Activated T-cell treated with anti-CD3 and anti-CD28 coated beads, Interleukin-2, amount 50 U/mL, for 72 hours (primary cell): Measurements from ENCODE around the gene RPH3AL. TPM values are rescaled to one million over a fixed set of nuclear protein-coding genes. Genes with fewer than 3 reads are reported as not detected.

Experiments
- ATAC-seq, 2 donors: fragments of 150-1000 bp; cut with Tn5 transposase; replicated peaks in 1 of 2; 2 replicates each; pipeline ENCODE4 v1.10.0; 2021; ENCODE audit warnings: moderate library complexity in 2 of 2, mild to moderate bottlenecking in 1 of 2
- DNase-seq, 2 donors: peaks; one replicate each; pipeline ENCODE4 v3.0.0; 2021 to 2022; ENCODE audit warnings: mixed read lengths in 1 of 2
- H3K27ac Mint-ChIP-seq: one replicate; pipeline ENCODE4 v1.8.0; 2022; ENCODE audit warnings: mild to moderate bottlenecking, moderate library complexity, mixed read lengths
- H3K27me3 Mint-ChIP-seq: one replicate; pipeline ENCODE4 v1.8.0; 2022; ENCODE audit warnings: low read depth, mixed read lengths
- H3K36me3 Mint-ChIP-seq, 2 donors: one replicate each; pipeline ENCODE4 v1.8.0; 2022; ENCODE audit warnings: mixed read lengths in 2 of 2, mild to moderate bottlenecking in 1 of 2; ENCODE audit not compliant: insufficient read depth in 2 of 2
- H3K4me1 Mint-ChIP-seq: one replicate; pipeline ENCODE4 v1.8.0; 2022; ENCODE audit warnings: low read depth, mixed read lengths
- H3K4me3 Mint-ChIP-seq, 2 donors: one replicate each; pipeline ENCODE4 v1.8.0; 2022; ENCODE audit warnings: mild to moderate bottlenecking in 2 of 2, mixed read lengths in 2 of 2, moderate library complexity in 2 of 2
- H3K9me3 Mint-ChIP-seq, 2 donors: one replicate each; pipeline ENCODE4 v1.8.0; 2022; ENCODE audit warnings: mixed read lengths in 2 of 2
- total RNA-seq, 2 donors: library from RNA; stranded (reverse); gene quantifications; one replicate each; pipeline ENCODE4 v1.2.3, GENCODE V29; 2022

Gene RPH3AL
- total RNA-seq, 2 donors from 2014 or later: 3.5 to 7.2 TPM

GRCh38 chr17:333626-334396 is 18.8 kb downstream of the RPH3AL start:
- H3K4me1 Mint-ChIP-seq: peaks cover 66% of the 10 kb centered on the region
- no peaks in the 10 kb centered on the region for H3K36me3 Mint-ChIP-seq
- H3K4me3 Mint-ChIP-seq: peak overlapping the region in 1 of 2 donors; percentile 64
- H3K27ac Mint-ChIP-seq: no peak overlapping the region
- ATAC-seq (peak in 1 of 2 donors; percentile 24), DNase-seq (no peak)
- peaks cover 10% of the 10 kb centered on the region for H3K27me3 Mint-ChIP-seq
- no peaks in the 10 kb centered on the region for H3K9me3 Mint-ChIP-seq

GRCh38 chr17:332558-333322 is 19.9 kb downstream of the RPH3AL start:
- no peak overlapping the region for H3K4me3 Mint-ChIP-seq
- no peak overlapping the region for H3K27ac Mint-ChIP-seq
- H3K4me1 Mint-ChIP-seq: peaks cover 58% of the 10 kb centered on the region
- H3K36me3 Mint-ChIP-seq: no peaks in the 10 kb centered on the region
- H3K27me3 Mint-ChIP-seq: peaks cover 10% of the 10 kb centered on the region
- ATAC-seq (no peak), DNase-seq (no peak)
- H3K9me3 Mint-ChIP-seq: no peaks in the 10 kb centered on the region

DNA sequence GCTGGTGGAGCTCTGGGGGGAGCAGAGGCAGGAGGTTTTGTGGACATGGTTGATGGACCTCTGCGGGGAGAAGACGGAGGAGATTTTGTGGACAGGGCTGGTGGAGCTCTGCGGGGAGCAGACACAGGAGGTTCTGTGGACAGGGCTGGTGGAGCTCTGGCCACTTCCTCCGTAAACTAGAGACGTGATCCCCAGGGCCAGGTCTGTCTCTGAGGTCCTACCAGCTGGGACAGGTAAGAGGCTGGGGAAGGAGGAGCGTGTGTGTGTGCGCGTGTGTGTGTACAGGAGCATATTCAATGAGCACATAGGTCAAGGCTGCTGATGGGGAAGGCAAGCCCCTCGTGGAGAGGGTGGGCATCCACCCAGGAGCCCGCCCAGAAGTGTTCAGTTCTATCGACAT is 20.6 kb downstream of the RPH3AL start:
- no peak for DNase-seq
- peaks cover 58% of the 10 kb centered on the region for H3K4me1 Mint-ChIP-seq

GRCh38 chr17:330993-331701 is 21.5 kb downstream of the RPH3AL start:
- DNase-seq (no peak), ATAC-seq (peak; percentile 18 to 50)
- peaks cover 10% of the 10 kb centered on the region for H3K27me3 Mint-ChIP-seq
- no peaks in the 10 kb centered on the region for H3K36me3 Mint-ChIP-seq
- H3K4me3 Mint-ChIP-seq: peak overlapping the region; percentile 64 to 77
- H3K4me1 Mint-ChIP-seq: peaks cover 54% of the 10 kb centered on the region
- no peaks in the 10 kb centered on the region for H3K9me3 Mint-ChIP-seq
- H3K27ac Mint-ChIP-seq: no peak overlapping the region

More for the DNA sequence above, 20.6 kb downstream of the RPH3AL start:
- Mint-ChIP-seq H3K36me3 (no peaks in the 10 kb centered on the region), H3K9me3 (no peaks in the 10 kb centered on the region), H3K27me3 (peaks cover 10% of the 10 kb centered on the region), H3K4me3 (no peak overlapping the region), H3K27ac (no peak overlapping the region)
- no peak for ATAC-seq

DNA sequence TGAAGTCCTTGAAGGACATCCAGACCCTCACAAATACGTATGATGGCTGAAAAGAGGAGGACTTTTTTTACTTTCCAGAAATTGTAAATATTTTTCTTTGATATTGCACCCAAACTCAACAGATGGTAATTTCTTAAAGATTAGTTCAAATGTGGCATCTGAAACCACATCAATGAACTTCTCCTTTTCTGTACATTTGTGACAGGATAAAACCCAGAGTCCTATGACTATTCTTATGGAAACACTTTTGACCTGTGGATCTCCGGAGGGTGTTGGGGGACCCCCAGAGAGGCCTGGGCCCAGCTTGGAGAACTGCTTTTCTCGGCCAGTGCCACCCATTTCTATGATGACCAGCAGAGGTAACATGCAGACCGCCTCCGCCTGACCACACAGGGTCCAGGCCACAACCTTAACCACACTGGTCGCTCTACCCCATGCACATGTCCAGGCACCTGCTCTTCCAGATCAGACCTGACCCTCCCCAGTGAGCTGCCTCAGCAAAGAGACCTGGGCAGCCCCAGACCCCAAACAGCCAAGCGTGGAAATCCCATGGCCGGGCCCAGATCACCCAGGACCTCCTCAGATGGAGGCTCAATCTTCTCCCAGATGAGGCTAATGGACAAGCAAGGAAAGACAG is 22.7 kb downstream of the RPH3AL start:
- Mint-ChIP-seq H3K9me3 (no peaks in the 10 kb centered on the region), H3K4me1 (peaks cover 47% of the 10 kb centered on the region), H3K4me3 (no peak overlapping the region), H3K27me3 (peaks cover 10% of the 10 kb centered on the region), H3K27ac (no peak overlapping the region), H3K36me3 (no peaks in the 10 kb centered on the region)
- DNase-seq (no peak), ATAC-seq (no peak)

- no peak for ATAC-seq
- no peaks in the 10 kb centered on the region for H3K36me3 Mint-ChIP-seq
- DNase-seq: no peak
- no peak overlapping the region for H3K27ac Mint-ChIP-seq
- H3K27me3 Mint-ChIP-seq: peaks cover 10% of the 10 kb centered on the region
- H3K4me1 Mint-ChIP-seq: peaks cover 31% of the 10 kb centered on the region
- no peaks in the 10 kb centered on the region for H3K9me3 Mint-ChIP-seq
- H3K4me3 Mint-ChIP-seq: no peak overlapping the region
Measured at GRCh38 chr17:327971-328370, 24.6 kb downstream of the RPH3AL start.

DNA sequence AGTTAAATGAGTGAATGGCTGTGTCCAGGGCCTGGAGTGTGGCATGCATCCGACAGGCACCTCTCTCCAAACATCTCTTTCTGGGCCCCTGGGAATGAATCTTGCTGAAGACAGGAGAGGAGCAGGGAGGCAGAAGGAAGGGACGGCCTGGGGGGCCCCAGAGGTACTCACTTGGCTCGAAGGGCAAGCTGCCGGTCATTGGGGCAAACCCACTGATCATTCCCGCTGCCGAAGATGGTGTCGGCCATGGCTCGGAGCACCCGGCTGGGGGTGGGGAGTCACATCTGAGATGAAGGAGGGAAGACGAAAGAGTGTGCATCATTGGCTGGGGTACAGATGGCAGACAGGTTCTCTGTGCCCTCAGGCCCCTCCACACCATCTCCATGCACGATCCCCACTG is 25.3 kb downstream of the RPH3AL start:
- Mint-ChIP-seq H3K9me3 (no peaks in the 10 kb centered on the region), H3K4me3 (no peak overlapping the region), H3K27me3 (peaks cover 10% of the 10 kb centered on the region), H3K36me3 (no peaks in the 10 kb centered on the region), H3K27ac (no peak overlapping the region), H3K4me1 (peaks cover 28% of the 10 kb centered on the region)
- DNase-seq (no peak), ATAC-seq (no peak)

DNA sequence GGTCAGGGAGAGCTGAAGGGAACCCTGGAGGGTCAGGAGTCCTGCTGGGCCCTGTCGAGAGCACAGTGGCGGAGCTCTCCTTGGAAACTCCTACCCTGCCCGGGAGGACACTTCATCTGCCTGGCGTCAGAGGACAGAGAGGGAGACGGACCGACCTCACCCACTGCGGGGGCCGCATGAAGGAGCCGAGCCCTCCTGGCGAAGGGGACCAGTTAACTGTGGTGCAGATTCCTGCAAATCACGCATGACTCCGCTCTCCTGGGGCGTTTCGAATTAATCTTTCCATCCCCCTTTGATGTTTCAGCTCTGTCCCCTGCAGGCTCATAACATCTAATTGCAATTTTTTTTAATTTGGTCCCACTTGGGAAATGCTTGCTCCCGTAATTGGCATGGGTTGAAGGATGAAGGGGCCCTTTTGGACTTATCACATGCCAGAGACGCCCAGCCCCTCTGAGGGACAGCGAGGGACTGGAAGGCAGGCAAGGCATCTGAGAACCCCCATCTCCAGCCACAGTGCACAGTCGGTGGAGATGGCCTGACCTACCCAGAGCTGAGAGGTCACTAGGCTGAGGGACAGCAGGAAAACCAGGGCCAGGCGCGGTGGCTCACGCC is 26.5 kb downstream of the RPH3AL start:
- Mint-ChIP-seq H3K27ac (no peak overlapping the region), H3K36me3 (no peaks in the 10 kb centered on the region), H3K9me3 (no peaks in the 10 kb centered on the region), H3K4me3 (no peak overlapping the region), H3K4me1 (peaks cover 16% of the 10 kb centered on the region), H3K27me3 (peaks cover 1% of the 10 kb centered on the region)
- ATAC-seq (no peak), DNase-seq (no peak)

- H3K27ac Mint-ChIP-seq: no peak overlapping the region
- no peaks in the 10 kb centered on the region for H3K36me3 Mint-ChIP-seq
- H3K9me3 Mint-ChIP-seq: no peaks in the 10 kb centered on the region
- peaks cover 10% of the 10 kb centered on the region for H3K4me1 Mint-ChIP-seq
- DNase-seq (no peak), ATAC-seq (no peak)
- H3K27me3 Mint-ChIP-seq: no peaks in the 10 kb centered on the region
- H3K4me3 Mint-ChIP-seq: no peak overlapping the region
Measured at GRCh38 chr17:325270-326009, 27.2 kb downstream of the RPH3AL start.

- no peak overlapping the region for H3K4me3 Mint-ChIP-seq
- H3K4me1 Mint-ChIP-seq: no peaks in the 10 kb centered on the region
- ATAC-seq: no peak
- no peak overlapping the region for H3K27ac Mint-ChIP-seq
- H3K27me3 Mint-ChIP-seq: no peaks in the 10 kb centered on the region
- no peaks in the 10 kb centered on the region for H3K36me3 Mint-ChIP-seq
- DNase-seq: no peak
- no peaks in the 10 kb centered on the region for H3K9me3 Mint-ChIP-seq
Measured at GRCh38 chr17:323721-324571, 28.7 kb downstream of the RPH3AL start.

- Mint-ChIP-seq H3K27ac (no peak overlapping the region), H3K9me3 (no peaks in the 10 kb centered on the region), H3K27me3 (no peaks in the 10 kb centered on the region), H3K4me3 (no peak overlapping the region), H3K36me3 (no peaks in the 10 kb centered on the region), H3K4me1 (no peaks in the 10 kb centered on the region)
- ATAC-seq (no peak), DNase-seq (no peak)
Measured at GRCh38 chr17:323181-323580, 29.4 kb downstream of the RPH3AL start.
